B cell (primary cell): ENCODE data around the gene GMCL1. TPM values are rescaled to one million over a fixed set of nuclear protein-coding genes. Genes with fewer than 3 reads are reported as not detected.

Source experiments
- ATAC-seq: fragments of 200-7000 bp; cut with Tn5 transposase; one replicate; pipeline ENCODE4 v1.10.0; 2021; ENCODE audit warnings: low read depth, mild to moderate bottlenecking, moderate number of reproducible peaks, moderate library complexity
- CTCF ChIA-PET: fragments of 350-600 bp; sonication (Branson Sonifier 250); formaldehyde crosslinking; loops from one replicate; lab custom pipeline; 2021; ENCODE audit warnings: antibody characterized with exemption, inconsistent platforms; lab: Charles Lee
- POLR2A ChIA-PET: fragments of 350-600 bp; sonication (Branson Sonifier 250); formaldehyde crosslinking; loops from one replicate; lab custom pipeline; 2021; ENCODE audit warnings: antibody characterized with exemption; lab: Charles Lee
- DNase-seq: peaks from one replicate; pipeline ENCODE4 v3.0.0; 2013
- H2AFZ ChIP-seq: 2 replicates; pipeline ENCODE4 v1.6.1; 2012; ENCODE audit warnings: mild to moderate bottlenecking, low read depth, low read length; ENCODE audit not compliant: insufficient read depth, poor library complexity, severe bottlenecking
- H3K27ac ChIP-seq, 2 donors: 1 replicate in 1 of 2; 2 replicates in 1 of 2; pipeline ENCODE4 v1.5.1; 2012 to 2013; ENCODE audit warnings: low read length in 2 of 2, mild to moderate bottlenecking in 2 of 2, moderate library complexity in 1 of 2
- H3K27me3 ChIP-seq, 4 experiments: fragments of 200-600 bp in 1 of 4; sonication (generic) in 1 of 4; replicated peaks in 1 of 4; 1 replicate in 2 of 4; 2 replicates in 2 of 4; pipeline versions ENCODE4 v1.6.1 to v1.7.0; 2013 to 2016; ENCODE audit warnings: low read length in 3 of 4, mild to moderate bottlenecking in 2 of 4, mixed read lengths in 1 of 4, moderate library complexity in 1 of 4; ENCODE audit not compliant: insufficient read depth in 4 of 4, control insufficient read depth in 3 of 4; ENCODE audit errors: control extremely low read depth in 1 of 4
- H3K36me3 ChIP-seq, 2 experiments: replicated peaks in 1 of 2; 1 replicate in 1 of 2; 2 replicates in 1 of 2; pipeline versions ENCODE4 v1.6.1 to v1.7.1; 2013; ENCODE audit warnings: low read length in 1 of 2; ENCODE audit not compliant: insufficient read depth in 2 of 2, control insufficient read depth in 1 of 2; ENCODE audit errors: control extremely low read depth in 1 of 2, extremely low read depth in 1 of 2
- H3K4me1 ChIP-seq, 2 donors: fragments of 200-600 bp in 1 of 2; sonication (generic) in 1 of 2; 1 replicate in 1 of 2; 2 replicates in 1 of 2; pipeline versions ENCODE4 v1.5.1 to v1.6.1; 2013 to 2017; ENCODE audit warnings: low read length in 2 of 2; ENCODE audit not compliant: control insufficient read depth in 2 of 2, insufficient read depth in 2 of 2
- H3K4me2 ChIP-seq: replicated peaks from 2 replicates; pipeline ENCODE3; 2012; ENCODE audit warnings: mild to moderate bottlenecking, low read depth, low read length; ENCODE audit not compliant: poor library complexity, severe bottlenecking
- H3K4me3 ChIP-seq, 5 experiments: fragments of 200-600 bp in 1 of 5; sonication (generic) in 1 of 5; 1 replicate in 3 of 5; 2 replicates in 2 of 5; pipeline versions ENCODE4 v1.5.1 to v1.7.0; 2011 to 2016; ENCODE audit warnings: low read length in 4 of 5, mild to moderate bottlenecking in 4 of 5, low read depth in 2 of 5, control low read depth in 1 of 5, moderate library complexity in 1 of 5; ENCODE audit not compliant: insufficient read depth in 1 of 5; ENCODE audit errors: control extremely low read depth in 1 of 5, extremely low read depth in 1 of 5
- H3K79me2 ChIP-seq: fragments of 200-600 bp; sonication (generic); one replicate; pipeline ENCODE4 v1.6.0; 2016; ENCODE audit warnings: low read length; ENCODE audit not compliant: control insufficient read depth, insufficient read depth
- H3K9ac ChIP-seq: fragments of 200-600 bp; sonication (generic); 2 replicates; pipeline ENCODE4 v1.6.1; 2017; ENCODE audit warnings: mild to moderate bottlenecking, low read length, moderate library complexity
- H3K9me3 ChIP-seq, 3 donors: one replicate each; pipeline versions ENCODE4 v1.6.1 to v1.7.1; 2013; ENCODE audit warnings: low read length in 2 of 3; ENCODE audit not compliant: control insufficient read depth in 2 of 3, insufficient read depth in 1 of 3; ENCODE audit errors: control extremely low read depth in 1 of 3
- H4K20me1 ChIP-seq: 2 replicates; pipeline ENCODE4 v1.6.0; 2012; ENCODE audit warnings: mild to moderate bottlenecking, low read length; ENCODE audit not compliant: insufficient read depth, control insufficient read depth, poor library complexity, severe bottlenecking
- H3K27ac Mint-ChIP-seq: one replicate; pipeline ENCODE4 v1.8.0; 2021; ENCODE audit warnings: mixed read lengths
- H3K27me3 Mint-ChIP-seq: one replicate; pipeline ENCODE4 v1.8.0; 2021; ENCODE audit warnings: mixed read lengths
- H3K4me1 Mint-ChIP-seq: one replicate; pipeline ENCODE4 v1.8.0; 2021; ENCODE audit warnings: mixed read lengths
- H3K4me3 Mint-ChIP-seq: one replicate; pipeline ENCODE4 v1.8.0; 2021; ENCODE audit warnings: mixed read lengths
- H3K9me3 Mint-ChIP-seq: one replicate; pipeline ENCODE4 v1.8.0; 2022; ENCODE audit warnings: mixed read lengths; ENCODE audit not compliant: insufficient read depth
- EZH2 ChIP-seq: IDR thresholded peaks from 2 replicates; pipeline ENCODE4 v1.6.1; 2012; ENCODE audit warnings: borderline replicate concordance, low read depth, mild to moderate bottlenecking, moderate library complexity, low read length; ENCODE audit not compliant: insufficient read depth, poor library complexity, severe bottlenecking
- WGBS: methylation state at CpG from one replicate; pipeline ENCODE4 v1.1.5; 2013; ENCODE audit warnings: missing lambda C conversion rate; ENCODE audit not compliant: insufficient coverage; 5-methylcytosine and 5-hydroxymethylcytosine counted together
- intact Hi-C: fragments of 100-400 bp; cut with micrococcal nuclease; formaldehyde crosslinking; loops from one replicate; pipeline ENCODE4 v1.10.0; 2022
- polyA plus RNA-seq: library from polyadenylated mRNA; depleted of rRNA; stranded (reverse); fragments of >200 nt; gene quantifications from 2 replicates; pipeline ENCODE4 v1.2.3, GENCODE V29; 2012
- total RNA-seq, 2 donors: library from RNA; stranded (reverse); fragments of 120-200 nt in 1 of 2; gene quantifications; 1 replicate in 1 of 2; 2 replicates in 1 of 2; pipeline versions ENCODE4 v1.2.3 to v1.2.4, GENCODE V29; 2013 to 2022
- TF ChIP-seq, protein P1 (sequence below): fragments of 200-600 bp; IDR thresholded peaks from one replicate; pipeline ENCODE4 v1.8.0; 2022; ENCODE audit warnings: antibody characterized with exemption, mild to moderate bottlenecking

GMCL1 gene
- total and polyA plus RNA-seq, 2 donors (not counting 1 experiment from before 2014, with no cell fraction given): 6.0 to 26.3 TPM

DNA sequence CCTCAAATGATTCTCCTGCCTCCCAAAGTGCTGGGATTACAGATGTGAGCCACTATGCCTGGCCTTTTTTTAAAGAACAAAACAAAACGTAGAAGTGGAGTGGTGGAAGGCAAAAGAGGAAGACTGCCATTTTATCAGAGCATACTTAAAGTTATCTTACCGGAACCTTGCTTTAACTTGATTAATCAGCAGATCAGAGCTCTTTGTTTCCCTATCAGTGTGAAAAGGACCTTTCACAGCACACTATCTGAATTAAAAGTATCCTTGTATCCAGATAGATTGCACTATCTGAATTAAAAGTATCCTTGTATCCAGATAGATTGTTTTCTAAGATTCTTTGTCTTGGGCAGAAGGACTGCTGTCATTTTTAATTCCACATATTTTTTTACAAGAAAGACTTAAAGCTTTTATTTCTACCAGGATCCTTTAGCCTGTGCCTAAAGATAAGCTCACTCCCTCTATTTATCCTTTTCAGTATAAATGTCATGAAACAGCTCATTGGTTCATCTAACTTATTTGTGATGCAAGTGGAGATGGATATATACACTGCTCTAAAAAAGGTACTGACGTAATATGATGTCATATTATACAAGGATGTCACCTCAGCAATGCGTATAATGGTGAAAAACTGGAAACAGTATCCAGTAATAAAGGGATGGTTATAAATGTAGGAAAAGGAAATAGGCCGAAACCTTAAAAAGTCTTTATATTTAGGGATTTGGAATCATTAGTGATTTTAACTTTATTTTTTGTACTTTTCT, 17.8 kb downstream of the GMCL1 start:
- no peaks in the 10 kb centered on the region for H4K20me1 ChIP-seq
- no peak overlapping the region for H3K4me3 ChIP-seq
- no peak overlapping the region for H2AFZ ChIP-seq
- Mint-ChIP-seq H3K27ac (no peak overlapping the region), H3K4me1 (no peaks in the 10 kb centered on the region), H3K27me3 (no peaks in the 10 kb centered on the region), H3K4me3 (no peak overlapping the region), H3K9me3 (no peaks in the 10 kb centered on the region)
- CTCF ChIA-PET: interaction anchor here (1.1 kb wide), 1 partner anchor 32 kb away, joined by 3 read pairs; no protein-coding TSS in a partner anchor
- no peak for ATAC-seq
- H3K4me1 ChIP-seq: no peaks in the 10 kb centered on the region
- no peaks in the 10 kb centered on the region for H3K9me3 ChIP-seq
- H3K9ac ChIP-seq: no peak overlapping the region
- TF ChIP-seq EZH2: no peak
- TF ChIP-seq, protein P1, sequence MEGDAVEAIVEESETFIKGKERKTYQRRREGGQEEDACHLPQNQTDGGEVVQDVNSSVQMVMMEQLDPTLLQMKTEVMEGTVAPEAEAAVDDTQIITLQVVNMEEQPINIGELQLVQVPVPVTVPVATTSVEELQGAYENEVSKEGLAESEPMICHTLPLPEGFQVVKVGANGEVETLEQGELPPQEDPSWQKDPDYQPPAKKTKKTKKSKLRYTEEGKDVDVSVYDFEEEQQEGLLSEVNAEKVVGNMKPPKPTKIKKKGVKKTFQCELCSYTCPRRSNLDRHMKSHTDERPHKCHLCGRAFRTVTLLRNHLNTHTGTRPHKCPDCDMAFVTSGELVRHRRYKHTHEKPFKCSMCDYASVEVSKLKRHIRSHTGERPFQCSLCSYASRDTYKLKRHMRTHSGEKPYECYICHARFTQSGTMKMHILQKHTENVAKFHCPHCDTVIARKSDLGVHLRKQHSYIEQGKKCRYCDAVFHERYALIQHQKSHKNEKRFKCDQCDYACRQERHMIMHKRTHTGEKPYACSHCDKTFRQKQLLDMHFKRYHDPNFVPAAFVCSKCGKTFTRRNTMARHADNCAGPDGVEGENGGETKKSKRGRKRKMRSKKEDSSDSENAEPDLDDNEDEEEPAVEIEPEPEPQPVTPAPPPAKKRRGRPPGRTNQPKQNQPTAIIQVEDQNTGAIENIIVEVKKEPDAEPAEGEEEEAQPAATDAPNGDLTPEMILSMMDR: no peak
- WGBS: no CpG with 5 or more reads among the region's 5 CpGs
- no peaks in the 10 kb centered on the region for H3K27me3 ChIP-seq
- intact Hi-C loops: no loop called here
- H3K79me2 ChIP-seq: no peaks in the 10 kb centered on the region
- H3K36me3 ChIP-seq: peaks cover 20 to 66% of the 10 kb centered on the region in 2 experiments
- no peak for DNase-seq
- H3K4me2 ChIP-seq: no peak overlapping the region
- H3K27ac ChIP-seq: no peak overlapping the region
- POLR2A ChIA-PET: interaction anchor here (0.6 kb wide), 1 partner anchor 490 kb away, joined by 3 read pairs; no protein-coding TSS in a partner anchor

DNA sequence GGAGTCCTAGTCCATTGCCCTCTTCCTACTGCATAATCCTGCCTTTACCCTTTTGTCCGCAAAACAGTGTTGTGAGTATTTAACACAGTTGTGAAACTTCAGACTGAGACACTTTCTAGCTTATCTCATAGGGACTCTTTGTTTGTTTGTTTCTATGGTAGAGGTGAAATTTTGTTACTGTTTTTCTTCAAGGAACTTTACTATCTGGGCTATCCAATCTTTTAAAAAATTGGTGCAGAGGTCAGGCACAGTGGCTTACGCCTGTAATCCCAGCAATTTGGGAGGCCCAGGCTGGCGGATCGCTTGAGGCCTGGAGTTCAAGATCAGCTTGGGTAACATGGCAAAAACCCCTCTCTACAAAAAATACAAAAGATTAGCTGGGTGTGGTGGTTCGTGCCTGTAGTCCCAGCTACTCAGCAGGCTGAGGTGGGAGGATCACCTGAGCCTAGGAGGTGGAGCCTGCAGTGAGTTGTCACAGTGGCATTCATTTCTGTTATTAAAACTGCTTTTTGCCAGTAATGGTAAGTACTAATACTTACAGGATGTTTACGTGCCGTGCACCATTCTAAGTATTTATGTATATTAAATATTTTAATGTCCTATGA, 18.8 kb downstream of the GMCL1 start:
- no peaks in the 10 kb centered on the region for H3K4me1 Mint-ChIP-seq
- no peak overlapping the region for H3K27ac ChIP-seq
- ATAC-seq (no peak), DNase-seq (no peak)
- H3K4me3 Mint-ChIP-seq: no peak overlapping the region
- intact Hi-C loops: no loop called here
- ChIA-PET POLR2A (no interaction called here), CTCF (no interaction called here)
- no peak overlapping the region for H3K9ac ChIP-seq
- no peaks in the 10 kb centered on the region for H3K79me2 ChIP-seq
- no peak overlapping the region for H2AFZ ChIP-seq
- no peaks in the 10 kb centered on the region for H3K27me3 ChIP-seq
- H3K27me3 Mint-ChIP-seq: no peaks in the 10 kb centered on the region
- no peak overlapping the region for H3K4me3 ChIP-seq
- no peaks in the 10 kb centered on the region for H3K9me3 ChIP-seq
- H3K36me3 ChIP-seq: peaks cover 22 to 62% of the 10 kb centered on the region in 2 experiments
- WGBS: 100% methylated on average over 1 of the region's 7 CpGs
- no peaks in the 10 kb centered on the region for H3K9me3 Mint-ChIP-seq
- no peaks in the 10 kb centered on the region for H4K20me1 ChIP-seq
- no peaks in the 10 kb centered on the region for H3K4me1 ChIP-seq
- no peak overlapping the region for H3K27ac Mint-ChIP-seq
- no peak for TF ChIP-seq EZH2
- TF ChIP-seq, protein P1: no peak
- no peak overlapping the region for H3K4me2 ChIP-seq
